Activated naive CD4-positive, alpha-beta T cell treated with anti-CD3 and anti-CD28 coated beads, Interleukin-2, amount 50 U/mL, for 24 hours (primary cell): ENCODE measurements around the gene BOK.
"Not testable (repeated sequence)": the region's sequence is repeated elsewhere in the genome, so short reads cannot be mapped to it uniquely, and the experiment has no call there.

Experiments
- H3K27ac Mint-ChIP-seq: one replicate; pipeline ENCODE4 v1.8.0; 2021; ENCODE audit warnings: mild to moderate bottlenecking, mixed read lengths
- H3K27me3 Mint-ChIP-seq: one replicate; pipeline ENCODE4 v1.8.0; 2021; ENCODE audit warnings: mixed read lengths
- H3K36me3 Mint-ChIP-seq: one replicate; pipeline ENCODE4 v1.8.0; 2021; ENCODE audit warnings: mixed read lengths
- H3K4me1 Mint-ChIP-seq: one replicate; pipeline ENCODE4 v1.8.0; 2021; ENCODE audit warnings: mixed read lengths
- H3K4me3 Mint-ChIP-seq: one replicate; pipeline ENCODE4 v1.8.0; 2021; ENCODE audit warnings: mild to moderate bottlenecking, mixed read lengths
- H3K9me3 Mint-ChIP-seq: one replicate; pipeline ENCODE4 v1.8.0; 2021; ENCODE audit warnings: mixed read lengths

The BOK gene

GRCh38 chr2:241571821-241572620 lies 13.5 kb downstream of the BOK start:
- H3K4me1 Mint-ChIP-seq: no peaks in the 10 kb centered on the region
- no peaks in the 10 kb centered on the region for H3K9me3 Mint-ChIP-seq
- H3K36me3 Mint-ChIP-seq: peaks cover 2% of the 10 kb centered on the region
- no peak overlapping the region for H3K4me3 Mint-ChIP-seq
- no peaks in the 10 kb centered on the region for H3K27me3 Mint-ChIP-seq
- H3K27ac Mint-ChIP-seq: no peak overlapping the region

GRCh38 chr2:241572915-241573651 lies 14.5 kb downstream of the BOK start:
- H3K4me3 Mint-ChIP-seq, H3K4me1 Mint-ChIP-seq, H3K36me3 Mint-ChIP-seq, H3K27ac Mint-ChIP-seq, H3K27me3 Mint-ChIP-seq, H3K9me3 Mint-ChIP-seq: not testable (repeated sequence)

GRCh38 chr2:241573741-241574140 lies 15.2 kb downstream of the BOK start:
- H3K9me3 Mint-ChIP-seq: no peaks in the 10 kb centered on the region
- H3K27me3 Mint-ChIP-seq: no peaks in the 10 kb centered on the region
- no peak overlapping the region for H3K27ac Mint-ChIP-seq
- no peaks in the 10 kb centered on the region for H3K4me1 Mint-ChIP-seq
- peaks cover 4% of the 10 kb centered on the region for H3K36me3 Mint-ChIP-seq
- no peak overlapping the region for H3K4me3 Mint-ChIP-seq

- H3K9me3 Mint-ChIP-seq: no peaks in the 10 kb centered on the region
Observed at GRCh38 chr2:241574911-241575623, 16.5 kb downstream of the BOK start.

GRCh38 chr2:241575624-241576292 lies 17.2 kb downstream of the BOK start:
- no peaks in the 10 kb centered on the region for H3K27me3 Mint-ChIP-seq
- H3K4me1 Mint-ChIP-seq: no peaks in the 10 kb centered on the region
- no peaks in the 10 kb centered on the region for H3K9me3 Mint-ChIP-seq
- H3K4me3 Mint-ChIP-seq: no peak overlapping the region
- H3K27ac Mint-ChIP-seq: no peak overlapping the region
- peaks cover 4% of the 10 kb centered on the region for H3K36me3 Mint-ChIP-seq

More at GRCh38 chr2:241574911-241575623, 16.5 kb downstream of the BOK start:
- Mint-ChIP-seq H3K4me3 (no peak overlapping the region), H3K27me3 (no peaks in the 10 kb centered on the region), H3K36me3 (peaks cover 2% of the 10 kb centered on the region), H3K27ac (no peak overlapping the region), H3K4me1 (no peaks in the 10 kb centered on the region)

- Mint-ChIP-seq H3K36me3 (peaks cover 4% of the 10 kb centered on the region), H3K27ac (no peak overlapping the region), H3K9me3 (no peaks in the 10 kb centered on the region), H3K4me3 (no peak overlapping the region), H3K4me1 (no peaks in the 10 kb centered on the region), H3K27me3 (no peaks in the 10 kb centered on the region)
Observed at GRCh38 chr2:241576293-241576654, 17.7 kb downstream of the BOK start.

GRCh38 chr2:241577413-241578122 lies 19.0 kb downstream of the BOK start:
- H3K27me3 Mint-ChIP-seq: no peaks in the 10 kb centered on the region
- no peak overlapping the region for H3K27ac Mint-ChIP-seq
- peaks cover 13% of the 10 kb centered on the region for H3K36me3 Mint-ChIP-seq
- no peaks in the 10 kb centered on the region for H3K4me1 Mint-ChIP-seq
- no peaks in the 10 kb centered on the region for H3K9me3 Mint-ChIP-seq
- H3K4me3 Mint-ChIP-seq: no peak overlapping the region

- no peaks in the 10 kb centered on the region for H3K9me3 Mint-ChIP-seq
- no peak overlapping the region for H3K27ac Mint-ChIP-seq
- no peak overlapping the region for H3K4me3 Mint-ChIP-seq
- H3K36me3 Mint-ChIP-seq: peaks cover 16% of the 10 kb centered on the region
- H3K4me1 Mint-ChIP-seq: no peaks in the 10 kb centered on the region
- H3K27me3 Mint-ChIP-seq: no peaks in the 10 kb centered on the region
Observed at GRCh38 chr2:241579281-241579680, 20.7 kb downstream of the BOK start.

GRCh38 chr2:241582328-241582727 lies 23.8 kb downstream of the BOK start:
- Mint-ChIP-seq H3K4me1 (no peaks in the 10 kb centered on the region), H3K36me3 (peaks cover 31% of the 10 kb centered on the region), H3K27ac (no peak overlapping the region), H3K27me3 (no peaks in the 10 kb centered on the region), H3K9me3 (peaks cover 7% of the 10 kb centered on the region), H3K4me3 (no peak overlapping the region)

- Mint-ChIP-seq H3K9me3 (peaks cover 7% of the 10 kb centered on the region), H3K4me1 (no peaks in the 10 kb centered on the region), H3K27ac (no peak overlapping the region), H3K27me3 (no peaks in the 10 kb centered on the region), H3K36me3 (peaks cover 34% of the 10 kb centered on the region), H3K4me3 (no peak overlapping the region)
Observed at GRCh38 chr2:241582806-241583205, 24.3 kb downstream of the BOK start.

GRCh38 chr2:241584436-241584835 lies 25.9 kb downstream of the BOK start:
- Mint-ChIP-seq H3K4me1 (no peaks in the 10 kb centered on the region), H3K36me3 (peaks cover 44% of the 10 kb centered on the region), H3K27ac (no peak overlapping the region), H3K27me3 (no peaks in the 10 kb centered on the region), H3K4me3 (no peak overlapping the region), H3K9me3 (peaks cover 7% of the 10 kb centered on the region)

- no peaks in the 10 kb centered on the region for H3K27me3 Mint-ChIP-seq
- peaks cover 45% of the 10 kb centered on the region for H3K36me3 Mint-ChIP-seq
- H3K4me3 Mint-ChIP-seq: no peak overlapping the region
- no peak overlapping the region for H3K27ac Mint-ChIP-seq
- no peaks in the 10 kb centered on the region for H3K4me1 Mint-ChIP-seq
- peaks cover 7% of the 10 kb centered on the region for H3K9me3 Mint-ChIP-seq
Observed at GRCh38 chr2:241586564-241587264, 28.2 kb downstream of the BOK start.

GRCh38 chr2:241589863-241590262 lies 31.3 kb downstream of the BOK start:
- H3K36me3 Mint-ChIP-seq: peaks cover 36% of the 10 kb centered on the region
- not testable (repeated sequence) for H3K4me1 Mint-ChIP-seq, H3K9me3 Mint-ChIP-seq, H3K27me3 Mint-ChIP-seq, H3K27ac Mint-ChIP-seq, H3K4me3 Mint-ChIP-seq

GRCh38 chr2:241590496-241591455 lies 32.2 kb downstream of the BOK start:
- H3K4me1 Mint-ChIP-seq, H3K9me3 Mint-ChIP-seq, H3K27ac Mint-ChIP-seq, H3K4me3 Mint-ChIP-seq, H3K27me3 Mint-ChIP-seq: not testable (repeated sequence)
- H3K36me3 Mint-ChIP-seq: peaks cover 31% of the 10 kb centered on the region
